Endothelial cell of umbilical vein (primary cell): ENCODE measurements around the gene INO80D. TPM values are rescaled to one million over a fixed set of nuclear protein-coding genes. Genes with fewer than 3 reads are reported as not detected.

Experiments used
- BruUV-seq: library from RNA; stranded (reverse); fragments of 400-500 nt; replicated peaks from 2 replicates; lab custom pipeline; 2021; lab: Mats Ljungman, UMichigan
- CTCF ChIA-PET: fragments of 300-600, 350-600 bp; sonication (Branson Sonifier 250); formaldehyde crosslinking; loops from one replicate; lab custom pipeline; 2021; ENCODE audit warnings: antibody characterized with exemption, inconsistent platforms; lab: Charles Lee
- POLR2A ChIA-PET: fragments of 300-600, 350-600 bp; sonication (Branson Sonifier 250); formaldehyde crosslinking; loops from one replicate; lab custom pipeline; 2021; ENCODE audit warnings: antibody characterized with exemption, inconsistent platforms; lab: Charles Lee
- DNase-seq: peaks from one replicate; pipeline ENCODE4 v3.0.0-alpha.2; 2011; ENCODE audit warnings: low read depth, low spot score
- FAIRE-seq: peaks from 2 replicates; lab custom pipeline; 2011; peaks lifted over from hg19 to GRCh38; lab: Jason Lieb, UNC
- H2AFZ ChIP-seq: 2 replicates; pipeline ENCODE4 v1.6.0; 2012; ENCODE audit warnings: low read depth, low read length, control low read depth, inconsistent platforms
- H3K27ac ChIP-seq: 2 replicates; pipeline ENCODE4 v1.5.1; 2011; ENCODE audit warnings: low read depth, mild to moderate bottlenecking, control low read depth, low read length, moderate library complexity; ENCODE audit not compliant: insufficient read depth
- H3K27me3 ChIP-seq, 2 experiments: 2 replicates each; pipeline versions ENCODE4 v1.6.0 to v1.6.1; 2011; ENCODE audit warnings: low read length in 2 of 2, mixed read lengths in 1 of 2; ENCODE audit not compliant: control insufficient read depth in 2 of 2, insufficient read depth in 2 of 2
- H3K36me3 ChIP-seq, 2 experiments: 2 replicates in 1 of 2; 3 replicates in 1 of 2; pipeline ENCODE4 v1.5.1; 2011; ENCODE audit warnings: low read length in 2 of 2, mild to moderate bottlenecking in 1 of 2, moderate library complexity in 1 of 2; ENCODE audit not compliant: control insufficient read depth in 2 of 2, insufficient read depth in 2 of 2; ENCODE audit errors: extremely low read depth in 1 of 2
- H3K4me1 ChIP-seq: 3 replicates; pipeline ENCODE4 v1.5.1; 2011; ENCODE audit warnings: mild to moderate bottlenecking, low read length; ENCODE audit not compliant: control insufficient read depth, insufficient read depth; ENCODE audit errors: extremely low read depth
- H3K4me2 ChIP-seq: 2 replicates; pipeline ENCODE4 v1.6.1; 2011; ENCODE audit warnings: low read length, control low read depth, mixed read lengths; ENCODE audit not compliant: insufficient read depth
- H3K4me3 ChIP-seq, 3 experiments: fragments of 200-600 bp in 1 of 3; sonication (generic), shearing (Covaris generic) in 1 of 3; replicated peaks in 1 of 3; 2 replicates each; pipeline ENCODE4 v1.5.1; 2011 to 2016; ENCODE audit warnings: control low read depth in 3 of 3, low read length in 3 of 3, mild to moderate bottlenecking in 2 of 3, inconsistent platforms in 1 of 3, low read depth in 1 of 3, moderate library complexity in 1 of 3; ENCODE audit not compliant: insufficient read depth in 1 of 3
- H3K79me2 ChIP-seq: 2 replicates; pipeline ENCODE4 v1.6.0; 2012; ENCODE audit warnings: low read length, inconsistent platforms; ENCODE audit not compliant: control insufficient read depth, insufficient read depth
- H3K9ac ChIP-seq: replicated peaks from 2 replicates; pipeline ENCODE3; 2011; ENCODE audit warnings: low read length, control low read depth; ENCODE audit not compliant: insufficient read depth; ENCODE audit errors: extremely low read depth
- H3K9me1 ChIP-seq: replicated peaks from 3 replicates; pipeline ENCODE4 v1.6.0; 2011; ENCODE audit warnings: mild to moderate bottlenecking, low read length; ENCODE audit not compliant: control insufficient read depth, insufficient read depth; ENCODE audit errors: extremely low read depth
- H3K9me3 ChIP-seq: replicated peaks from 2 replicates; pipeline ENCODE4 v1.5.1; 2012; ENCODE audit warnings: low read length, inconsistent platforms; ENCODE audit not compliant: control insufficient read depth, insufficient read depth
- H4K20me1 ChIP-seq: replicated peaks from 2 replicates; pipeline ENCODE3; 2011; ENCODE audit warnings: mild to moderate bottlenecking, low read length; ENCODE audit not compliant: control insufficient read depth, insufficient read depth; ENCODE audit errors: extremely low read depth
- EZH2 ChIP-seq: IDR thresholded peaks from 2 replicates; pipeline ENCODE4 v1.6.1; 2012; ENCODE audit warnings: borderline replicate concordance, low read depth, mild to moderate bottlenecking, moderate library complexity, low read length, inconsistent platforms; ENCODE audit not compliant: severe bottlenecking
- FOS ChIP-seq: IDR thresholded peaks from 2 replicates; pipeline ENCODE4 v1.6.1; 2011; ENCODE audit warnings: mild to moderate bottlenecking, low read length, moderate library complexity, borderline replicate concordance; ENCODE audit not compliant: insufficient read depth
- GATA2 ChIP-seq: IDR thresholded peaks from 2 replicates; pipeline ENCODE4 v1.7.0; 2011; ENCODE audit warnings: low read depth, mild to moderate bottlenecking, moderate library complexity, mixed read lengths, low read length; ENCODE audit not compliant: insufficient read length, insufficient read depth
- JUN ChIP-seq: IDR thresholded peaks from 2 replicates; pipeline ENCODE4 v1.6.1; 2011; ENCODE audit warnings: borderline replicate concordance, low read depth; ENCODE audit not compliant: insufficient read length, insufficient read depth
- MYC ChIP-seq: IDR thresholded peaks from one replicate; pipeline ENCODE4 v1.6.1; 2011; ENCODE audit warnings: mild to moderate bottlenecking, low read depth, low read length
- POLR2A ChIP-seq: IDR thresholded peaks from 2 replicates; pipeline ENCODE4 v1.6.1; 2012; ENCODE audit warnings: low read depth, mild to moderate bottlenecking, control low read depth, low read length
- POLR2AphosphoS5 ChIP-seq: IDR thresholded peaks from 2 replicates; pipeline ENCODE4 v1.6.1; 2012; ENCODE audit warnings: low read depth, mild to moderate bottlenecking, control low read depth, low read length, moderate library complexity; ENCODE audit not compliant: insufficient read depth
- dilution Hi-C: fragments of 300-500 bp; cut with MboI; formaldehyde crosslinking; loops from one replicate; pipeline ENCODE4 v1.15.0; 2019; ENCODE audit warnings: low sequenced_read_pairs; ENCODE audit not compliant: extremely low pct_ligation_motif_present
- intact Hi-C: fragments of 100-400 bp; cut with micrococcal nuclease; formaldehyde crosslinking; loops from one replicate; pipeline ENCODE4 v1.10.0; 2022
- polyA plus RNA-seq, 4 experiments: library from polyadenylated mRNA; depleted of rRNA in 3 of 4; stranded (reverse) in 3 of 4; unstranded in 1 of 4; fragments of >200 nt; gene quantifications; 2 replicates each; pipeline versions ENCODE4 v1.2.1 to v1.2.3, GENCODE V29; 2011 to 2012; ENCODE audit warnings: missing spikeins in 1 of 4
- total RNA-seq: library from RNA; stranded (reverse); gene quantifications from 2 replicates; pipeline ENCODE4 v1.2.3, GENCODE V29; 2021
- TF ChIP-seq, protein P1 (sequence below): IDR thresholded peaks from 2 replicates; pipeline ENCODE4 v1.6.1; 2011; ENCODE audit not compliant: insufficient read depth, insufficient read length
- TF ChIP-seq, protein P2 (sequence below), 2 donors: IDR thresholded peaks; 1 replicate in 1 of 2; 2 replicates in 1 of 2; pipeline ENCODE4 v1.5.1; 2011; ENCODE audit warnings: low read length in 2 of 2, mild to moderate bottlenecking in 2 of 2, moderate library complexity in 2 of 2, control low read depth in 1 of 2, inconsistent platforms in 1 of 2, low read depth in 1 of 2; ENCODE audit not compliant: insufficient read depth in 1 of 2; ENCODE audit errors: extremely low read depth in 1 of 2

Gene INO80D
- total and polyA plus RNA-seq, 2 donors (not counting 3 experiments of a cell fraction or from before 2014, with no cell fraction given), result 2.9 to 20.3 TPM

DNA sequence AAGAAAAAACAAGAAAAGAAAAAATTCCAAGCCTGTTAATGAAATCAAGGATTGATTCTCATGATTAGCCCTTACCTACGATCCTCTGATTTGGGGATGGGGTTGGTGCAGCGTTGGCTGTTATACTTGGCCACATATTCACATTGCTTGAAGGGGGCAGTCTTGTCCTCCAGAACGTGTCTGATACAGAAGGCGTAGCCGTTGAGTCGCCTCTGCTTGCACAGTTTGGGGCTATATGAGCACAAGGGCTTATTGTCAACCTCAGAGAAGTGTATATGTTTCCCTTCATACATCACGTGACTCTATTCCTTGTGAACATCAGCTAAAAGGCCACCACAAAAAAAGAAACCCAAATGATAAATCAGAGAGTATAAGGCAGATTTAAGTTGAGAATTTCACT is 23.2 kb downstream of the INO80D start:
- no peak for FAIRE-seq
- dilution Hi-C loops, result no loop called here
- peaks cover 23% of the 10 kb centered on the region for H3K79me2 ChIP-seq

More for the DNA sequence above, 23.2 kb downstream of the INO80D start:
- CTCF ChIA-PET, result no interaction called here
- no TSS peak for BruUV-seq
- Histone ChIP-seq H3K36me3 (no peaks in the 10 kb centered on the region), H3K9me1 (no peaks in the 10 kb centered on the region), H4K20me1 (no peaks in the 10 kb centered on the region), H3K9ac (no peak overlapping the region), H3K27ac (no peak overlapping the region), H2AFZ (no peak overlapping the region), H3K27me3 (no peaks in the 10 kb centered on the region), H3K4me1 (no peaks in the 10 kb centered on the region), H3K9me3 (no peaks in the 10 kb centered on the region), H3K4me2 (no peak overlapping the region), H3K4me3 (no peak overlapping the region)
- intact Hi-C loops, result no loop called here
- TF ChIP-seq POLR2A (no peak), GATA2 (no peak), JUN (no peak), FOS (no peak), MYC (no peak), EZH2 (no peak), POLR2AphosphoS5 (no peak)
- TF ChIP-seq, protein P1, sequence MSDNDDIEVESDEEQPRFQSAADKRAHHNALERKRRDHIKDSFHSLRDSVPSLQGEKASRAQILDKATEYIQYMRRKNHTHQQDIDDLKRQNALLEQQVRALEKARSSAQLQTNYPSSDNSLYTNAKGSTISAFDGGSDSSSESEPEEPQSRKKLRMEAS, result no peak
- TF ChIP-seq, protein P2, sequence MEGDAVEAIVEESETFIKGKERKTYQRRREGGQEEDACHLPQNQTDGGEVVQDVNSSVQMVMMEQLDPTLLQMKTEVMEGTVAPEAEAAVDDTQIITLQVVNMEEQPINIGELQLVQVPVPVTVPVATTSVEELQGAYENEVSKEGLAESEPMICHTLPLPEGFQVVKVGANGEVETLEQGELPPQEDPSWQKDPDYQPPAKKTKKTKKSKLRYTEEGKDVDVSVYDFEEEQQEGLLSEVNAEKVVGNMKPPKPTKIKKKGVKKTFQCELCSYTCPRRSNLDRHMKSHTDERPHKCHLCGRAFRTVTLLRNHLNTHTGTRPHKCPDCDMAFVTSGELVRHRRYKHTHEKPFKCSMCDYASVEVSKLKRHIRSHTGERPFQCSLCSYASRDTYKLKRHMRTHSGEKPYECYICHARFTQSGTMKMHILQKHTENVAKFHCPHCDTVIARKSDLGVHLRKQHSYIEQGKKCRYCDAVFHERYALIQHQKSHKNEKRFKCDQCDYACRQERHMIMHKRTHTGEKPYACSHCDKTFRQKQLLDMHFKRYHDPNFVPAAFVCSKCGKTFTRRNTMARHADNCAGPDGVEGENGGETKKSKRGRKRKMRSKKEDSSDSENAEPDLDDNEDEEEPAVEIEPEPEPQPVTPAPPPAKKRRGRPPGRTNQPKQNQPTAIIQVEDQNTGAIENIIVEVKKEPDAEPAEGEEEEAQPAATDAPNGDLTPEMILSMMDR (IDR thresholded peaks at IDR 0.05; ENCODE audit: extremely low read depth in 1 of 2, insufficient read depth in 1 of 2, low read depth in 1 of 2, low read length in 2 of 2), result no peak
- no peak for DNase-seq
- POLR2A ChIA-PET, result no interaction called here
